ENCODE data around the gene RNF112. TPM values are rescaled to one million over a fixed set of nuclear protein-coding genes. Genes with fewer than 3 reads are reported as not detected.

RNF112 gene
- total RNA-seq, 4 donors from 2014 or later = 2.2 to 7.2 (median 3.9) TPM

DNA sequence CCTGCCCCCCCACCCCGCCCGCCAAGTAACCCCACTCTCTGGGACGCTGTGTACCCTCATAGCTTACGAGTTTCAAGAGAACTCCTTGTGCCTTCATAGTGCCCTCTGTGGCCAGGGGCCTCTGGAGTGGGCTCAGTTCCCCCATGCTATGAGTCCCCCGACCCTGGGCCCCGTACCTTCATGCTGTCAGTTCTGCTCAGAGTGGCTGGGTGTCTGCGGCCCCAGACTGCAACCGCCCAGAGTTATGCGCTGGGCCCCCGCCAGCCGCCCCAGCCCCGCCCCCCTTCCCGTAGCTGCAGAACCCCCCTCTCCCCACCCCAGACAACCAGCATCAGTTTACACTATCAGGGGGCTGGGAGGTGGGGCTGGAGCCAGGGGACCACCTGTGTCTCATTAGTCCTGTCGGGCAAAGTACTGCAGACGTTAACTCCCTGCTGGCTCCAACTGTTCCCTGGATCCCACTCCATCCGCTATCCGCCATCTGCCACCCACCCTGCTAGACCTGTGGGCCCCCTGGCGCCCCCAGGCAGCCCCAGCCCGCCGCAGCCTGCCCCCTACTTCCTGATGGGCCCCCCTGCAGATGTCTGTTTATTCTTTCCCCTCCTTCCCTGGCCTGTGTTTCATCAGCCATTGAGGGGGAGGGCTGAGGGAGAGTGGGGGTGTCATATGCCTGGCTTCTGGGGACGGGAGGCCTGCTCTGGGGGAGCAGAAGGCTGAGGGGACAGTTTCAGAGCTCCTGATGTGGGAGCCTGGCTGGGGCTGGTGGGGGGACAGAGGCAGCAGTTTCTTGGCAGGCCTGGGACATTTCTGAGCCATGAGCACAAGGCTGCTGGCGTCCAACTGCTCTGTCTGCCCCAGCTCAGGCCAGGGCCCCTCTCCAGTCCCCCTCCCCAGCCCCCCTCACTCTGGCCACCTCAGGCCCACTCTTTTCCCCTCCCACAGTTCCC is 23.8 kb upstream of the RNF112 start, which contains the start of gene MFAP4:
Gene MFAP4, minus strand, starts transcription at position 217 of the 947 bp plus-strand sequence. Its CDS starts 35 bp downstream, at position 182.
- WGBS, 2 donors (ENCODE audit: low coverage in 1 of 2) = 39% methylated on average over 14 of the region's 22 CpGs; no CpG with 5 or more reads in 1 of the 2 donors
- intact Hi-C loops (cut with DNase I; ENCODE audit: low total_unique reads) = no loop called here
- H3K4me3 ChIP-seq = peak within 1 kb of the TSS in 3 of 4 donors; percentile 4 to 34 (median 13)

DNA sequence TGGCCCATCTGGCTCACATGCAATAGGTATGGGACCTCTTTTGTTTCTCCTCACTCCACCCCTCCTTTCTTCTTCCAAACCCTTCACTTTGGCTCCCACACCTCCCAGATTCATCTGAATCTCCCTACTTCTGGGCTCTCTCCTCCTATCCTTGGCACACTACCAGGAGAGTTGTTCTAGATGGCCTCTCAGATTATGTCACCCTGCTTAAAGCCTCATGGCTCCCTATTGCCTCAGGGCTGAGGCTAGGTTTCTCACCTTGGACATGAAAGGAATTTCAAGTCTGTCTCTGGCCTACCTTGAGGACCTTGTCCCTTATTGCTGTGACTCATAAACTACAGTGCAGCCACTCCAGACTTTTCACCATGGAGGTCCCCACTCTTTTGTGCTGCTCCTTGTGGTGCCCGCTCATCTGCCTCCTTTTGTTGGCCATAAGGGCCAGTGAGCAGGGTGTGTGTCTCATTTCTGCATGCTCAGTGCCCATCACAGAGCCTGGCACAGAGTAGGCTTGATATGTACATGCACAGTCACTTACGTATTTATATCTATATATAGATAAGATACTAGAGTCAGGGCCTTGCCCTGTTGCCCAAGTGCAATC is 23.0 kb upstream of the RNF112 start:
- 90% methylated on average over 2 of the region's 2 CpGs; no CpG with 5 or more reads in 1 of the 2 donors for WGBS, 2 donors (ENCODE audit: low coverage in 1 of 2)
- Histone ChIP-seq H3K27ac (peak overlapping the region; percentile 84 to 95 (median 90)), H3K4me3 (no peak overlapping the region), H3K4me1 (peaks cover 41 to 65% (median 48%) of the 10 kb centered on the region in 4 donors), H3K36me3 (no peaks in the 10 kb centered on the region), H3K9me3 (no peaks in the 10 kb centered on the region), H3K27me3 (no peaks in the 10 kb centered on the region)
- no peak for DNase-seq
- intact Hi-C loops (cut with DNase I; ENCODE audit: low total_unique reads) = no loop called here
- TF ChIP-seq POLR2AphosphoS5 (IDR thresholded peaks at IDR 0.05) (no peak), POLR2A (IDR thresholded peaks at IDR 0.05) (no peak), EP300 (IDR thresholded peaks at IDR 0.05; ENCODE audit: low read depth) (no peak)
- TF ChIP-seq, protein P1, sequence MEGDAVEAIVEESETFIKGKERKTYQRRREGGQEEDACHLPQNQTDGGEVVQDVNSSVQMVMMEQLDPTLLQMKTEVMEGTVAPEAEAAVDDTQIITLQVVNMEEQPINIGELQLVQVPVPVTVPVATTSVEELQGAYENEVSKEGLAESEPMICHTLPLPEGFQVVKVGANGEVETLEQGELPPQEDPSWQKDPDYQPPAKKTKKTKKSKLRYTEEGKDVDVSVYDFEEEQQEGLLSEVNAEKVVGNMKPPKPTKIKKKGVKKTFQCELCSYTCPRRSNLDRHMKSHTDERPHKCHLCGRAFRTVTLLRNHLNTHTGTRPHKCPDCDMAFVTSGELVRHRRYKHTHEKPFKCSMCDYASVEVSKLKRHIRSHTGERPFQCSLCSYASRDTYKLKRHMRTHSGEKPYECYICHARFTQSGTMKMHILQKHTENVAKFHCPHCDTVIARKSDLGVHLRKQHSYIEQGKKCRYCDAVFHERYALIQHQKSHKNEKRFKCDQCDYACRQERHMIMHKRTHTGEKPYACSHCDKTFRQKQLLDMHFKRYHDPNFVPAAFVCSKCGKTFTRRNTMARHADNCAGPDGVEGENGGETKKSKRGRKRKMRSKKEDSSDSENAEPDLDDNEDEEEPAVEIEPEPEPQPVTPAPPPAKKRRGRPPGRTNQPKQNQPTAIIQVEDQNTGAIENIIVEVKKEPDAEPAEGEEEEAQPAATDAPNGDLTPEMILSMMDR (IDR thresholded peaks at IDR 0.05) = no peak
- in situ Hi-C loops (cut with MboI; ENCODE audit: low pct_ligation_motif_present in 1 of 4, low pct_unique_long_range_greater_than_20kb in 1 of 4, low sequenced_read_pairs in 3 of 4) = no loop called here

More for the DNA sequence above, 23.8 kb upstream of the RNF112 start, which contains the start of gene MFAP4:
- Histone ChIP-seq H3K4me1 (peaks cover 44 to 71% (median 51%) of the 10 kb centered on the region in 4 donors), H3K9me3 (no peaks in the 10 kb centered on the region), H3K27ac (peak within 1 kb of the TSS; percentile 84 to 95 (median 90)), H3K36me3 (peaks cover 0 to 5% (median 0%) of the 10 kb centered on the region in 4 donors), H3K27me3 (no peaks in the 10 kb centered on the region)
- DNase-seq = peak; percentile 60
- TF ChIP-seq POLR2A (IDR thresholded peaks at IDR 0.05) (no peak), EP300 (IDR thresholded peaks at IDR 0.05; ENCODE audit: low read depth) (peak; percentile 86), POLR2AphosphoS5 (IDR thresholded peaks at IDR 0.05) (peak; percentile 16 to 66 (median 20))
- TF ChIP-seq, protein P1 (IDR thresholded peaks at IDR 0.05) = no peak
- in situ Hi-C loops (cut with MboI; ENCODE audit: low pct_ligation_motif_present in 1 of 4, low pct_unique_long_range_greater_than_20kb in 1 of 4, low sequenced_read_pairs in 3 of 4) = no loop called here

DNA sequence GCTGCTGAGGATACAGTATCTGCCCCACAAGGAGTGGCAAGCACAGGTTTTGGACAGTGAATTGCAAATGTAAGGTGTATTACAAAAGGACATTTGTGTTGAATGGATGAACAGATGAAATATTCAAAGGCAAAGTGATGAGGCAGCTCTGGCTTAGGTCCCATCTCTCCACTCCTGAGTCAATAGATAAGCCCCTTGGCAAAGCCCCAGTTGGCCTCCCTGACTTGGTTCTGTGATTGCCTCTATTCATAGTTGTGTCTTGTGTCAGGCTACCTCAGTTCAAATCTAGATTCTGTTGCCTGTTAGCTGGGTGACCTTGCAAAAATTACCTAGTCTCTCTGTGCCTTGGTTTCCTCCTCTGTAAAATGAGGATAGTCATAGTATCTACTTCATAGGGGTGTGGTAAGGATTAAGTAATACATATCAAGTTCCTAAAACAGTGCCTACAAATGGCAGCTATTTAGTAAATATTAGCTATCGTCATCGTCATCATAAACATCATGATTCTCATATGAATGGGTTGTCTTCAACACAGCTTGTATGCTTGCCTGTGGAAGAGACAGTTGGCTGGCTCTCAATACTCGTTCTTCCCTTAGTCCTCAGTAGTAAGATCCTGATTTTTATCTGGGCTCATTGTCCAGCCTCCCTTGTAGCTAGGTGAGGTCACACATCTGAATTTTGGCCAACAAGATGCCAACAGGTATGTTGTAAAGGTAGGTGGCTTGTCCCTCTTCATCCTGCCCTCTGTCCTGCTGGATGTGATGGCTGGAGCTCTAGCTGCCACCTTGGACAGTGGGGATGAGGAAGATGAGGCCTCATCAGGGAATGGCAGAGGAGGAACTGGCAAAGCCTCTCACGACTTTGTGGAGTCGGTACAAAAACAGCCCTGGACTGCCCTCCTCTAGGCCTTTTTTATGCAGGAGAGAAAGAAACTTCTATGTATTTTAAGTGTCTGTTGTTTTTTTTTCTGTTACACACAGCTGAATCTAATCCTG is 21.9 kb upstream of the RNF112 start:
- peak overlapping the region; percentile 84 to 95 (median 90) for H3K27ac ChIP-seq
- peak; percentile 6 for DNase-seq
- no peaks in the 10 kb centered on the region for H3K9me3 ChIP-seq
- intact Hi-C loops (cut with DNase I; ENCODE audit: low total_unique reads) (no loop called here), in situ Hi-C loops (cut with MboI; ENCODE audit: low pct_ligation_motif_present in 1 of 4, low pct_unique_long_range_greater_than_20kb in 1 of 4, low sequenced_read_pairs in 3 of 4) (no loop called here)
- TF ChIP-seq POLR2A (IDR thresholded peaks at IDR 0.05) (no peak), POLR2AphosphoS5 (IDR thresholded peaks at IDR 0.05) (no peak), EP300 (IDR thresholded peaks at IDR 0.05; ENCODE audit: low read depth) (no peak)
- TF ChIP-seq, protein P1 (IDR thresholded peaks at IDR 0.05) = no peak
- no peak overlapping the region for H3K4me3 ChIP-seq
- no peaks in the 10 kb centered on the region for H3K36me3 ChIP-seq
- H3K27me3 ChIP-seq = no peaks in the 10 kb centered on the region
- 62 to 93% methylated on average over 4 to 5 of the region's 5 CpGs for WGBS, 2 donors (ENCODE audit: low coverage in 1 of 2)
- peaks cover 37 to 54% (median 41%) of the 10 kb centered on the region in 4 donors for H3K4me1 ChIP-seq

Data from transverse colon (tissue), 4 donors.